Occipital lobe (tissue), 2 donors: ENCODE data around the gene SERPINB7. TPM values are rescaled to one million over a fixed set of nuclear protein-coding genes. Genes with fewer than 3 reads are reported as not detected.

Experiments
- DNase-seq: peaks from one replicate; lab custom pipeline; 2025; lab: John Stamatoyannopoulos, UW
- total RNA-seq: library from RNA; depleted of rRNA; stranded (reverse); fragments of >200 nt; gene quantifications from one replicate; pipeline ENCODE4 v1.2.3, GENCODE V29; 2014

SERPINB7 gene
- total RNA-seq, 1 donor from 2014 or later: not detected

DNA sequence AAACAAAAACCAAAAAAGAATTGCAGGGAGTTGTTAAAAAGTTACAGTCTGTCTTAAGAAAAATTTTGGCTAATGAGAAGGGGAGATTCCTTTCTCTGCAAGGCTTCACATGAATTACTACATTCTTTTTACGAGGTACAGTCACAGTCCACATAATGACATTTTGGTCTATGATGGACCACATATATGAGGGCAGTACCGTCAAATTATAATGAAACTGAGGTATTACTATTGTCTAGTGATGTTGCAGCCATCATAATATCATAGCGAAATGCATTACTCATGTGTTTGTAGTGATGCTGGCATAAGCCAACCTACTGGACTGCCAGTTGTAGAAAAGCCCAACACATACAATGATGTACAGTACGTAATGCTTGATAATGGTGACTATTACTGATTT lies 12.5 kb downstream of the SERPINB7 start:
- DNase-seq: no peak

DNA sequence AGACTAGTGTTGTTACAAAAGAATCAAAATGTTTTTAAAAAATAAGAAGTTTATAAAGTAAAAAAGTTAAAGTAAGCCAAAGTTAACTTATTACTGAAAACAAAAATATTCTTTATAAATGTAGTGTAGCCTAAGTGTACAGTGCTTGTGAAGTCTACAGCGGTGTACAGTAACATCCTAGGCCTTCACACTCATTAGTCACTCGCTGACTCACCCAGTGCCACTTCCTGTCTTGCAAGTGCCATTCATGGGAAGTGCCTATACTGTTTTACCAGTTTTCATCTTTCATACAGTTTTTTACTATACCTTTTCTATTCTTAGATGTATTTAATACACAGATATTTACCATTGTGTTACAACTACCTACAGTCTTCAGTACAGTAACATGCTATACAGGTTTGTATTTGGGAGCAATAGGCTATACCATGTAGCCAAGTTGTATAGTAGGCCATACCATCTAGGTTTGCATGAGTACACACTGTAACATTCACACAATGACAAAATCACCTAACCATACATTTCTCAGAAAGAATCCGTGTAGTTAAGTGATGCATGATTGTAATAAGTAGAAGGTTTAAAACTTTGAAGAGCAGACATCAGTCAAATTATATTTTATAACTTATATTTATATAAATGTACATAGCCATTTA lies 13.4 kb downstream of the SERPINB7 start:
- DNase-seq: no peak

DNA sequence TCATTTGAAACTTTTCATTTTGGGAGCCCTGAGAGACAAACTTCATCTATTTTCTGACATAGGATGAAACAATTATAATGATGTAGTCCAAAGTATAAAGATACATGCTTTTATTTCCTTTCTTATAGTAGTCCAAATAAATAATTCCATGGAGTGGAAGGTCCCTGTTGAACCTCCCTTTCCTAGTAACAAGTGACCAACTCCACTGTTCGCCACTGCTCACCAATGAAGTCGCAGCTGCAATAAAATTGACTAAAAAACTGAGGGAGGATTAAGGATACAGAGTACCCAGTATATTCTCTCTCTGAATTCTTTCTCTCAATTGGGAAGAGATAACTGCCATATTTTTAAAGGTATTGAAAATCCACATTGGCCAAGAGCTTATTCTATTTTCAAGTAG lies 14.1 kb downstream of the SERPINB7 start:
- DNase-seq: no peak

DNA sequence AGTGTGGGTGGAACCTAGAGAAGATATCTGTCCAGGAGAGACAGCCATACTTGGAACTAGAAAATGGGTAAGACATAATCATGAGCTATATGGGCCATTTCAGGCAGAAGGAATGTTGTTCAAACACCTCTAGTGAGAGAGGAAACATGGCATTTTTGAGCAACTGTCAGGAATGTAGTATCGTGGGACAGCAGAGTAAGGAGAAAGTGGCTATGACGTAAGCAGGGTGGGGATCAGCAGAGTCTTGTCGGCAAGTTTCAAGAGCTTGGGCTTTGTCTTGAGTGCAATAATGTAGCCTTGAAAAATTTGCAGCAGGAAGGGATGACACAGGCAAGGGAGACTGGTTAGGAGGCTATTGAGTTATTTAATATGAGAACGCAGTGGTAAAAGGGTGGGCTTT lies 20.4 kb downstream of the SERPINB7 start:
- no peak for DNase-seq

DNA sequence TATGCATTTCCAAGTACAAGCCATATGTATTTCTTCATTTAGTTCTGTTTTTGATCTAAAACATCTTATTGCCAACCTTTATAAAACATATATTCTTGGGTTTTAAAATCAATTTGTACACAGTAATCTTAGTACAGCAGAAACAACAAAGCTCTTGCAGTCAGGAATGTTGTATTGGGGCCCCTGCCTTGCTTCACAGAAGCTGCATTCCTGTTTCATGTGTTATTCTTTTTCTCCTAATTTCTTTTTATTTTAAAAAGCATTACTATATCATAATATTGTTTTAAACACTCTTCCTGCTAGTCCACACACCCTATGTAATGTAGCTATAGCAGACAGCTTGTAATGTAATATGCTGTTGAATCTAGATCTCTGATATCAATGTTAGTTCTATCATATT lies 24.0 kb downstream of the SERPINB7 start:
- no peak for DNase-seq

DNA sequence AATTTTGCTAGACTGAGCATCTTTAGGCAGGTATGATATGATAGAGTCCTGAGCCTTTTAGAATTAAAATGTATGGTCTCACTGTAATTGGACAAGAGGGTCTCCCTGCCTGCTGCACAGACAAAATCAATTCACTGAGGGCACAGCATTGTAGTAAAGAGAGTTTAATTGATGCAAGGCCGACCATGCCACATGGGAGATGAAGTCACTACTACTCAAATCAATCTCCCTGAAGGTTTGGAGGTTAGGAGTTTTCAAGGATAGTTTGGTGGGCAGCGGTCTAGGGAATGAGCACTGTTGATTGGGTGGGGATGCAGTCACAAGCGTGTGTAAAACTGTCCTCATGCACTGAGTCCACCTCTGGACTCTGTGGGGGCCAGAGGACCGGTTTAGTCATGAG lies 26.1 kb downstream of the SERPINB7 start:
- DNase-seq: no peak

DNA sequence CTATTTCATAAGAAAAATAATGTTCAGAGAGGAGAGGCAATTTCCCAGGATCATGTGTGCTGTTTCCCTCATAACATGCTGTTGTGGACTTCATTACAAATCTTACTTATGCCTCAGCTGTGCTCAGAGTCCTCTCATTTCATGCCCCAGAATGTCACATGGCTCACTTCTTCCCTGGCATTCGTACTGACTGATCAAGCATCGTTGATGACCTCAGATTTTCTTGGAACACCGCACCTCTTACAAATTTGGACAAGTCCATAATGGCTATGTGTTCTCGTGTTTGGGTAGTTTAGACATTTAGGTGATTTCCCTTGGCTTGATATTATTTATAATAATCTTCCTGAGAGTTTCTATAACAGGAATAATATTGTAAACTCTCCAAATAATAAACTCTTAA lies 32.9 kb downstream of the SERPINB7 start:
- DNase-seq: no peak

DNA sequence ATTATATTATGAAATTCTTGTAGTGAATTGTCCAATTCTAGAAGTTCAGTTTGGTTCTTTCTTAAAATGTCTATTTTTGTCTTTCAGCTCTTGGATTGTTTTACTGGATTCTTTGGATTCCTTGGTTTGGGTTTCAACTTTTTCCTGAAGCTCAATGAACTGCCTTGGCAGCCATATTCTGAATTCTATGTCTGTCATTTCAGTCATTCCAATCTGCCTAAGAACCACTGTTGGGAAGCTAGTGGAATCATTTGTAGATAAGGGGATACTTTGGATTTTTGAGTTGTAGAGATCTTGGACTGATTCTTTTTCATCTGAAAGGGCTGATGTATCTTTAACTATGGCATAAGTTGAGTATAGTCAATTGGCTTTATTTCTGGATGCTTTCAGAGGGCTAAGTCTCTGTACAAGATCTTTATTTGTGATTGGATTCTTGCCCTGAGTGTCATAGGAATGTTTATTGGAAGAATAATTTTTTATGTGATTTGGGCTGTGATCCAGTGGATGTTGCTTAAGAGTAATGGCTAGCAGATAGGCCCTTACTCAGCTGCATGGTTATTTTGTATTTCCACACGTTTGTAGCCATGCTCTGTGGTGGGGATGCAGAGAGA lies 42.3 kb downstream of the SERPINB7 start:
- no peak for DNase-seq

DNA sequence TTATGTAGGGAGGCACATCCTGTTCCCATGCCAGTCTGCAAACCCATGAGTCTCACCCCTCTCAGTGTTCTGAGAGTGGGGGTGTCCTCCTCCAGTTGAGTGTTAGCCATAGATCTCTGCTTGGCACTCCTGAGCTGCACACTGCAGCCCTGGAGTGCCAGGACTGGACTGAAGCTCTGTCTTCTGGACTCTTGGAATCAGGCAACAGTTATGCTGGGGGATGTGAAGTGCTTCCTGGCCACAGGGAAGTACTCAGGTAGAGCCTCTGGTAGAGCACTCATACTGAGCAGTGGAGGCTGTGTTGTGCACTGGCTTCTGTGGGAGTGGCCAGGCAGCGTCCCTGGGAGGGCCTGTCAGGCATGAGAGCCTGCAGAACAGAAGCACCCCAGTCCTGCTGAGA lies 43.0 kb downstream of the SERPINB7 start:
- DNase-seq: no peak

DNA sequence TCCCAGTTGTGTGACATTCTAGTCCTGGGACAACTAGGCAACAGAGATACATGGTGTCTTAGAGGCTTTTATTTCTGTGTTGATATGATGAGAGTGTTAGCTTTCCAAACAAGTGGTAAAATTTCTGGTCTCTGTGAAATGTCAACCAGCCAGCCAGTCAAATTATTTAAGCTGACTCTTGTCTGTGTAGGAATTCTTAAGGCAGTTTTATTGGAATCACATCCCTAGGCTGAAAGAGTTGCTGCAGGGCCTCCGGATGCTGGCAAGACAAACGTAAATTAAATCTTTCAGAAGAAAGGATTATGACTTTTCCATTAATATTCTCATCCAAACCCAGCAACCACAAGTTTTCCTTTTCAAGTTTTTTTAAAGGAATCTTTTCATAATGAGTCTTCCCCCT lies 44.6 kb downstream of the SERPINB7 start:
- no peak for DNase-seq

DNA sequence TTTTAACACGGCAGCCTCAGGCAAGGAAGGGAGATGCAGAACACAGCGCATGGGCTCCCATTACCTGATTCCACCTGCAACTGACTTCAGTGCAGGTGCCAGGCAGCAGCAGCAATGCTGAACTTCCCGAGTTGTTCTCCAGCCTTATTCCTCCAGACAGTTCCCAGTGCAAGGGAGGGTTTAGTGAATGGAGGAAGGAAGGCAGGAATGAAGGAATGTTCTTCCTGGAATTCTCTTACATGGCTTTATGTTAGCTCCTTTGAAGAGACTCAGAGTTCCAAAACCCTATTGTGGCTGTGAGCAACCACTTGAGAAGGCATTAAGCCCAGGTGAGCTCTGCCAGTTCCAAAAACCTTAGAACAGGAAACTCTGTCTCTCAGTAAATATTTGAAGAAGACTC lies 45.5 kb downstream of the SERPINB7 start:
- DNase-seq: no peak

DNA sequence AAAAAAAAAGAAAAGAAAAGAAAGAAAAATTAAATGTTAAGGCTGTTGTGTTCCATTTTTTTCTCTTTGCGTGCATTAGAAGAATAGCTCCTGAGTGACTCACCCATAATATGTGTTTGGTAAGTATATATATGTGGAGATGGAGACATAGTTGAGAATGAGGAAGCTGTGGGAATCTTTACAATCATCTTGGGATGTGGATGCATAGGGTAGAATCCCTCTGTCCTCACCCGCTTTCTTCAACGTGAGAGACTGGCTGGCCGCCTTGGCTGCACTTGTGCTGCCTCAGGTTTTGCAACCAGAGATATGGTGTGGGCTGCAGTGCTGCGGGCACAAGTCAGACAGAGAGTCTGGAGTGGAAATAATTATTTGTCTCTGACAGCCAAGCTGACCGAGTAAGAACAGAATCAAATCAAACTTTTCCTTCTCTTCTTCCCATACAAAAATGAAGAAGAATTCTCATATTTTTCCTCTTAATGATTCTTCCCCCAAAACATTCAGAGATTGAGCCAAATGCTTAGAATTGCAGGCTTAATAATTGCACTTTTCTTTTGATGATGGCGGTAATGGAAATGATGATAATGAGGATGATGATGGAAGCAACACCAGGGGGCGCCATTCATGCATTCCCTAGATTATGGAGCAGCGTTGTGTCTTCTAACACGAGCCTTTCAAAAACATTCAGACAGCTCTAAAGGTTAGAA lies 48.5 kb downstream of the SERPINB7 start:
- DNase-seq: no peak

DNA sequence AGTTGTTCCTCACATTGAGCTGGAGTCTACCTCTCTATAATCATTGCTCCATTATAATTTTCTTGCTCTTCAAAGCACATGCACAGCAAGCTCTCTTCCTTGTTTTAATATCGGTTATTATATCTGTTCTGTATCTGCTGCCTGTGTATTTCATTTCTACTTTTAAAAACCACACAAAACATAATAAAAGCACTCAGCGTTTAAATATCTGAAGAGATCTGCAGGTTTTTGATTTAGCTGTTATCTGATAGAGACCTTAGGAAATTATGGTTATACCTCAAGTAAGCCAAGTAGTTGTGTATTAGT lies 49.0 kb downstream of the SERPINB7 start:
- DNase-seq: no peak

DNA sequence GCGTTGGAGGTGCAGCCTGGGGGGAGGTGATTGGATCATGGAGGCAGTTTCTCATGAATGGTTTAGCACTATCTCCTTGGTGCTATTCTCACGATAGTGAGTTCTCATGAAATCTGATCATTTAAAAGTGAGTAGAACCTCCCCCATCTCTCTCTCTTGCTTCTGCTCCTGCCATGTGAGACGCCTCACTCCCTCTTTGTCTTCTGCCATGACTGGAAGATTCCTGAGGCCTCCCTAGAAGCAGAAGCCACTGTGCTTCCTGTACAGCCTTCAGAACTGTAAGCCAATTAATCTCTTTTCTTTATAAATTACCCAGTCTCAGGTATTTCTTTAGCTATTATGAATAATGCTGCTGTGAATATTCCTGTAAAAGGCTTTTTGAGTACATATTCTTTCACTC lies 52.9 kb downstream of the SERPINB7 start:
- no peak for DNase-seq

DNA sequence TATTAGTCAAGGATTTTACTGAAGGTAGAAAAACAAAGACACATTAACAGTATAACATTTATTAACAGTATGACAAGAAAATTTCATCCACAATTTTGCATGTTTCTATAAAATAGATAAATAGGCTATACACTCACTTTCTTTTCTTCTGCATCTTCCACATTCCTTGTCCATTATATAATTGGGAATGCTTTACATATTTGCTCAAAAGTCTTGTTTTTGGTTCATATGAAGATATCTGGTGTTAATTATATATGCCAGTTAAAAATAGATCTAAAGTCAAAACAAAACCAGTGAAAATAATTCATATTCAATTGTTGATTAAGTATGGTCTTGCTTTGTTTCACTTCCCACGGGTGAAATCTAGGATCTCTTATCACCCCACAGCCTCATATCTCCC lies 53.4 kb downstream of the SERPINB7 start:
- DNase-seq: no peak

DNA sequence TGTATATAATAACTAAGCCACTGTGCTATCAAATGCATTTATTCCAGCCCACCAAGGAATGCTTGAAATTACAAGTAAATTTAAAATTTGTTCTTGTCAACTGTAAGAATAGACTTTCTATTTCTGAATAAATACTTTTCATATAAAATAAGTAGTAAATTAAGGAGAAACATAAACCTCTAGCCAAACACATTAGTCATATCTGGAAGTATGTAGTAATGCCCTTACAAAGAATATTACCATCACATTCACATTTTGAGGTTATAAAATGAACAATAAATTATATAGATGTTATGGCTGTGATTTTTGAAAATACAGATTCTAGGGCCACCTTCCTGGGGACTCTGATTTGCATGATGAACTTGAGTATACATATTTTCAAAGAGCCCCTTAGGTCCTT lies 54.7 kb downstream of the SERPINB7 start:
- DNase-seq: no peak

DNA sequence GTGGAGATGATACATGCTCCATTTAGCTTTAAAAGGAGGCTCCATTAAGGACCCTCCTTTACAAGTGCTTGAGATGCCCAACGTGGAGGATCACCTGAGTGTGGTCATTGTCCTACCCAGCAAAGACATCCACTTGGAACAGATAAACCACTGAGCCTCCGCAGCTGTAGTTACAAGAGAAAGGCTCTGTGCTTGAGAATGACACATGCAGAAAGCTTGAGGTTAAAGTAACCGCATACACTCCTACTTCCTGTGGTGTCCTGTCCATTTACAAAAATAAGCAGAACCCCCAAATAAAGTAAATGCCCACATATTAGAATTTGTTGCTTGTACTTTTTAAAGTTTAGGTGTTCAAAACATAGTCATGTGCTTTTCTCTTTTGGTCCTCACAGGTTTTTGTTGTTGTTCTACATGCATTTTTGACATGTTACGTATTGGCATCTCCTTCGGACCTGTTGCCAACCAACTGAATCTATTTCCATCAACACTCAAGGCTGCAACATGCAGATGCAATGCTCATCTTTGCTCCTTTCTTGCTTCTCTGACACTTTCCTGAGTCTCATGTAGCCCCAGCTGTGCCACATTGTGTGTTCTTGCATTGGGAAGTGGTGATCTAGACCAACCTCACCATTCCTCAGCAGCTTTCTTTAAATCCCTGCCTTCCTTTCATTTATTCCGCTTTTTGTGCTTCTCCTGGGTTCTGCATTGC lies 56.0 kb downstream of the SERPINB7 start:
- no peak for DNase-seq

DNA sequence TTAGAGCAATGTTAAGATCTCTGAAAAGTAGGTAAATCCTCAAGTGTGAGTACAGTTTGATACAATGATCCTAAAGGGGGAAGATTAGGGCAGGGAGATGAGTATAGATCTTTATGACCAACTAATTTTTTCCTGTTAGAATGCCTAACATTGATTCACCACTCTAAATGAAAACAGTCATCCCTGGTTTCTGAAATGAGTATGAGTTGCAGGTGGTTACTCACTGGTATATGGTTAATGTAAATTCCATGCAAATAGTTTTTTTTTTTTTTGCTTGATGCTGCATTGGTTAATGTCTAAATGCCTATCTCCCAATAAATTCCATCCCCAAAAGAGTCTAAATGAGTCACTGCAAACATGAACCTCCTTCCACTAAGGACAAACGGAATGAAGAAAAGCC lies 57.3 kb downstream of the SERPINB7 start:
- no peak for DNase-seq

DNA sequence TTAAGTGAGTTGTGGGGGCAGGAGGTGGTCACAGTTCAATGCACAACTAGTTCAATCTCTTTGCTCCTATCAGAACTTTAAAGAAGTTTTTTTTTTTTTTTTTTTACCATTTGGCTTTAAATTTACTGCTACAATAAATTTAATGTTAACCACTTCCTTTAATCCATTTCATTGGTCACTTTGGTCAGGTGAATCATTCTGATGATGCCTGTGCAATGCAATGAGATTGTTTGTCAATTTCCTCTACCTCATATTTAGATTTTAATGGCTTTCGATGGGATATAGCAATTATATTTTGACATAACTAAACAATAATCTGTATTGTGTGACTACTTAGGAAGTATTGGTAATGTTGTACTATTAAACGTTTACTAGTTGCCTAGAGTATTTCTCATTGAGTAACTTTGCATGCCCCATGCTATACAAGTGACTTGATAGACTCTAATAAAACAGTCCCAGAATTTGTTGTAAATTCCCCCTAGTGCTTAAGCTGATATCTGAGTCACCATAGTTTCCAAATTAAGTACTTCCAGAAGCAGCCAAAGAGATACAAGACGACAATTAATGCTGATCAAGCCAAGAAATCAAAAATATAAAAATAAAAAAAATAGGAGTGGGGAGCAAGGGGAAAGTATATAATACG lies 59.4 kb downstream of the SERPINB7 start:
- no peak for DNase-seq

DNA sequence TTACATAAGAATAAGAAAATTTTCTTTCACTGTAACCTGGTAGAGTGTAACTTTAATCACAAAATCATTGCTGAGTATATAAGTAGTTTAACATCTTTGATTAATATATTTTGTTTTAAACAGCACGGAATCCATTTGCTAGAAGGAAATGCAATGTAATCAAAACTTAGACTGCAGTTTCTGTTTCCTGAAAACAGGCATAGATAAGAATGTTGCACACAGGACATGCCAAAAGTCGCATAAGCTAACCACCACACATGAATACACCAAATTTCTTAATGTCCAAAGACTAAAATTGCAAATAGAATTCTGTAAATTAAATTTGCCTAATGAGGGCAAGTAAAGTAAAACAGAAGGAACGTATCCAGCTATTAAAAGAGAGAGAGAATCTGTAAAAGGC lies 61.2 kb downstream of the SERPINB7 start:
- DNase-seq: no peak

DNA sequence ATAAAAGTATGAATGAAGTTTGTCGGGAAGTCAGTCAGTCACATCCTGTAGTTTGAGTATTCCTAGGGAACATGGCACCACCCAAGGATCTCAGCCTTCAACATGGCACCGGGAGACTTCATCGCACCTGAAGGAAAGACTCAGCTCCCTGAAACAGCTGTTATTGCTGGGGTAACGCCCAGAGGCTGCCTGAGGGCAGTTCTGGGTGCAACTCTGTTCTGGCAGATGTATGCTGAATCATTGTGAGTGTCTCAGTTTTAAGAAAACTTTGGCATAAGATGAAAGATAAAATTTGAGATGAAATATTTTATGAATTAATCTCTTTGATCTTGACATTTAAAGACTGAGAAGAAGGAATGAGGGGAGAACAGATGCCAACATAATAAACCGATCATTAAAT lies 62.4 kb downstream of the SERPINB7 start:
- DNase-seq: no peak

DNA sequence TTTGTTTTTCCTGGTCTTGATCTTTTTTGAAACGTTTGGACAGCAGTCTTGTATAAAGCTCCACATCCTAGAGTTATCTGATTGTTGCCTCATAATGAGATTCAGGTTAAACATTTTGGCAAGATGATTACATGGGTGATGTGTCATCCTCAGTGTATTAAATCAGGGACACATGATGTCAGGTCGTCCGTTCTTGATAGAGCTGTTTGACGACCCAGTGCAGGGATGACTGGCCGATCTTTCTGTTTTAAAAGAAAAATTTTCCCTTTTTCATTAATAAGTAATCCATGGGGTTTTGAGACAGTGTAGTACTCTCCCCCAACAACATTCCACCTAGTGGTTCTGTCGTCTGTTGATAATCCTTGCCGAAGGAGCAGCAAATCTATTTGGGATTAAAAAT lies 67.8 kb downstream of the SERPINB7 start:
- DNase-seq: no peak
